Karpas-422 (cell line): ENCODE data around the gene IBSP. TPM values are rescaled to one million over a fixed set of nuclear protein-coding genes. Genes with fewer than 3 reads are reported as not detected.

Experiments used
- DNase-seq: peaks from one replicate; pipeline ENCODE4 v3.0.0-alpha.2; 2015
- H2AFZ ChIP-seq: fragments of 200-600 bp; sonication (generic); 2 replicates; pipeline ENCODE4 v1.6.1; 2014; ENCODE audit warnings: antibody characterized with exemption, low read length, mixed read lengths
- H3K27ac ChIP-seq: fragments of 200-600 bp; sonication (generic); 2 replicates; pipeline ENCODE4 v1.5.1; 2014; ENCODE audit warnings: mild to moderate bottlenecking, low read length, moderate library complexity
- H3K27me3 ChIP-seq: fragments of 200-600 bp; sonication (generic); 2 replicates; pipeline ENCODE4 v1.6.1; 2014; ENCODE audit warnings: low read length, mixed read lengths
- H3K36me3 ChIP-seq: fragments of 200-600 bp; sonication (generic); 2 replicates; pipeline ENCODE4 v1.6.1; 2014; ENCODE audit warnings: low read length, mixed read lengths; ENCODE audit not compliant: insufficient read depth
- H3K4me1 ChIP-seq: fragments of 200-600 bp; sonication (generic); 2 replicates; pipeline ENCODE4 v1.6.1; 2014; ENCODE audit warnings: mild to moderate bottlenecking, low read length, mixed read lengths
- H3K4me2 ChIP-seq: fragments of 200-600 bp; sonication (generic); 2 replicates; pipeline ENCODE4 v1.6.1; 2014; ENCODE audit warnings: low read length, low read depth, mild to moderate bottlenecking; ENCODE audit not compliant: poor library complexity, severe bottlenecking
- H3K4me3 ChIP-seq: fragments of 200-600 bp; sonication (generic); 2 replicates; pipeline ENCODE4 v1.5.1; 2014; ENCODE audit warnings: mild to moderate bottlenecking, antibody characterized with exemption, low read length, mixed read lengths
- H3K79me2 ChIP-seq: fragments of 200-600 bp; sonication (generic); 2 replicates; pipeline ENCODE4 v1.6.1; 2014; ENCODE audit warnings: mild to moderate bottlenecking, low read length, mixed read lengths
- H3K9ac ChIP-seq: fragments of 200-600 bp; sonication (generic); 2 replicates; pipeline ENCODE4 v1.6.0; 2014; ENCODE audit warnings: low read length
- H3K9me2 ChIP-seq: fragments of 200-600 bp; sonication (generic), shearing (Covaris generic); replicated peaks from 2 replicates; pipeline ENCODE4 v1.6.0; 2014; ENCODE audit warnings: mild to moderate bottlenecking, low read length, moderate library complexity; ENCODE audit not compliant: insufficient read depth
- H3K9me3 ChIP-seq: fragments of 300-700, 200-600 bp; sonication (generic); 2 replicates; pipeline ENCODE4 v1.6.1; 2014; ENCODE audit warnings: low read length, mixed read lengths
- H4K20me1 ChIP-seq: fragments of 200-600 bp; sonication (generic); 2 replicates; pipeline ENCODE4 v1.6.1; 2014; ENCODE audit warnings: mild to moderate bottlenecking, antibody characterized with exemption, low read length, low read depth; ENCODE audit not compliant: insufficient read depth
- total RNA-seq: library from RNA; depleted of rRNA; stranded (reverse); fragments of >200 nt; shearing (Covaris generic); gene quantifications from 2 replicates; pipeline ENCODE4 v1.2.3, GENCODE V29; 2014; ENCODE audit warnings: low replicate concordance; rRNA removed

The IBSP gene
- total RNA-seq, 1 experiment from 2014 or later: not detected

DNA sequence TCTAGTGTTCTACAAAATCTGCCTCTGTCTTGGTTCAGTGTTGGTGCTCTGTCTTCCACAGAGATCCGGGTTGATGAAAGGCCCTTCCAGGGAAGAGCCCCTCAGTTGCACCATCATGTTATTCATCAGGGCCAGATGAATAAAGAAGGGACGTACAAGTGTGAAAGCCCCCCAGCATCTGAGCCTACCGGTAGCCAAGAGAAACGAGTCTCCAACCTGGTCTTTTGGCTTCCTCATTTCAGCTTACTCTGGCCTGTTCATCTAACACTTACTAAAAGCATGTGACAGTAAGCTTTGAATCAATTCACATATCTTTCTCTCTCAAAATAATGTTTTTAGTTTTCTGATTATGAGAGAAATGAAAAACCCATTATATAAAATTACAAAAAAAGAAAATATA is 52.6 kb downstream of the IBSP start:
- Histone ChIP-seq H3K4me3 (no peak overlapping the region), H2AFZ (no peak overlapping the region), H3K36me3 (no peaks in the 10 kb centered on the region)

DNA sequence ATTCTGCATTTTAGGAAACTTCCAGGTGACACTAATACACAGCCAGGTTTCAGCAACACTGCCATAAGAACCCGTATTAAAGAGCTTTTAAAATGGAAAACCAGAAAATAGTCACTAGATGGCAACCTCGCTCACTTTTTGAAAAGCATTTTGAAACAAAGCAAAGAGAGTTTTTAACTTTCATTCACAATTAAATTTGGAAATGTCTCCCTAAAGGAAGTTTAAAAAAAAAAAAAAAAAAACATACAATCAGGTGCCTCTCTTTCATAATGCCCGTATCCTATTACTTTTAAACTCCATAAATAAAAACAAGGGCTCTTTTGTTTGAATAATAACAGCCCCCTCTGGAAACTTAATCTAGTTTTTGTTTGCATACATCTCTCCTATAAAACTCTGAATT is 53.8 kb downstream of the IBSP start:
- Histone ChIP-seq H3K27ac (no peak overlapping the region), H3K79me2 (no peaks in the 10 kb centered on the region), H3K4me3 (no peak overlapping the region), H3K9me2 (no peaks in the 10 kb centered on the region), H3K4me1 (peaks cover 4% of the 10 kb centered on the region), H4K20me1 (no peaks in the 10 kb centered on the region), H3K9me3 (no peaks in the 10 kb centered on the region), H2AFZ (no peak overlapping the region), H3K4me2 (no peak overlapping the region), H3K27me3 (no peaks in the 10 kb centered on the region), H3K9ac (no peak overlapping the region), H3K36me3 (no peaks in the 10 kb centered on the region)
- DNase-seq: peak; percentile 75

More for the DNA sequence above, 52.6 kb downstream of the IBSP start:
- no peaks in the 10 kb centered on the region for H3K9me2 ChIP-seq
- H3K4me2 ChIP-seq: no peak overlapping the region
- no peaks in the 10 kb centered on the region for H3K27me3 ChIP-seq
- no peak overlapping the region for H3K27ac ChIP-seq
- H3K9me3 ChIP-seq: no peaks in the 10 kb centered on the region
- no peaks in the 10 kb centered on the region for H4K20me1 ChIP-seq
- no peak for DNase-seq
- no peaks in the 10 kb centered on the region for H3K79me2 ChIP-seq
- peaks cover 4% of the 10 kb centered on the region for H3K4me1 ChIP-seq
- no peak overlapping the region for H3K9ac ChIP-seq

DNA sequence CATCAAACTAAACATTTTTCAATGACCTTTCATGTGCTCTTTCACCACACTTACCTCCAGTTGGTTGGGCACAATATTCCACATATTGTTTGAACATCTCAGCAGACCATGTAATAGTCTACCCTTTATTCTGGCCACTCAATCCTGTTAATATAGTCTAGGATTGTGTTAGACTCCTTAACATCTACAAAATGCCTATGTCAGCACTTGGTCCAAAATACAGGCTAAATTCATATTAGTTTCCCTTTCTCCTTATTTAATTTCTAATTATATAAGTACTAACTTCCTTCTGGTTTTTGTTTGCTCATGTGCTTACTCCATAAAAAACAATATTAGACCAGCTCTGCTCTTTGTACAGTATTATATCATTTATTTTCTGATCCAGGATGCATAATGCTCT is 54.5 kb downstream of the IBSP start:
- Histone ChIP-seq H3K79me2 (no peaks in the 10 kb centered on the region), H3K4me1 (peaks cover under 1% of the 10 kb centered on the region), H4K20me1 (no peaks in the 10 kb centered on the region), H3K27ac (no peak overlapping the region), H2AFZ (no peak overlapping the region), H3K36me3 (no peaks in the 10 kb centered on the region), H3K9ac (no peak overlapping the region), H3K9me3 (no peaks in the 10 kb centered on the region), H3K4me3 (no peak overlapping the region), H3K4me2 (no peak overlapping the region), H3K9me2 (no peaks in the 10 kb centered on the region), H3K27me3 (no peaks in the 10 kb centered on the region)
- DNase-seq: no peak

DNA sequence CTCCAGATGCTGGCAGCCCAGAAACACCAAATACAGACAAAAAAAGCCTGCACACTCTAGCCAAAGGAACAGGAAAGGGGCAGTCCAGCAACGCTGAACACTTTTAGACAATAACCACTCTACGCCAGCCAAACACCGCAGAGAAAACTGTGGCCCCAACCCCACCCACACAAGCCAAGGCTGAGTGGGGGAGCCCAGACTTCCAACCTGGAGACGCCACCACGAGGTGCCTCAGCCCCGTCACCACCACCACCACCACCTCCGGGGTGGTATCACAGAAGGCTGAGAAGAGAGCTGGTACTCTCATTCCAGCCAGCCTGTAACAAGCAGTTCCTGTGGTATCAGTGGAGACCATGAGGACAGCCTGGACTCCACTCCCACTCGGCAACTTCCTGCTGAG is 56.2 kb downstream of the IBSP start:
- Histone ChIP-seq H3K4me2 (no peak overlapping the region), H3K79me2 (no peaks in the 10 kb centered on the region), H3K36me3 (no peaks in the 10 kb centered on the region), H3K27me3 (no peaks in the 10 kb centered on the region), H3K9me3 (no peaks in the 10 kb centered on the region), H3K9ac (no peak overlapping the region), H4K20me1 (no peaks in the 10 kb centered on the region), H3K4me3 (no peak overlapping the region), H3K4me1 (no peaks in the 10 kb centered on the region), H2AFZ (no peak overlapping the region), H3K27ac (no peak overlapping the region), H3K9me2 (no peaks in the 10 kb centered on the region)
- no peak for DNase-seq

DNA sequence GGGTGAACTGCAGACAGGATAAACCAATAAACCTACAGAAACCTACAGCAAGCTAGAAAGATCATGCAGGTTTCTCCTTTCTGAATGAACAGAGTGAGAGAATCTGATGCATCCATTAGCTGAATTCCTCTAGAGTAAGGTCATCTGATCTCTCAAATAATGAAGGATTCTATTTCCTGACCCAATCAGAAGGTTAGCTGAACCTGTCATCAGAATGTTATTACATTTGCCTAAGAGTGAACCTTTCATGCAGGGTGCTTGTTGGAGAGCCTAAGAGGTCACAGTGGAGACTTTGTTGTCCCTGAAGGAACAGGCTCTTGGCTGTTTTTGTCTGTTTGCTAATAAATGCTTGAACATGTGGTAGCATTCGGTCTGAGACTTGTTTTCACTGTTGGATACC is 57.5 kb downstream of the IBSP start:
- H3K27me3 ChIP-seq: no peaks in the 10 kb centered on the region
- no peak overlapping the region for H3K4me3 ChIP-seq
- H3K4me1 ChIP-seq: no peaks in the 10 kb centered on the region
- no peaks in the 10 kb centered on the region for H3K9me2 ChIP-seq
- no peaks in the 10 kb centered on the region for H4K20me1 ChIP-seq
- no peaks in the 10 kb centered on the region for H3K9me3 ChIP-seq
- DNase-seq: no peak
- no peaks in the 10 kb centered on the region for H3K79me2 ChIP-seq
- H2AFZ ChIP-seq: no peak overlapping the region
- H3K9ac ChIP-seq: no peak overlapping the region
- no peak overlapping the region for H3K27ac ChIP-seq
- no peak overlapping the region for H3K4me2 ChIP-seq
- no peaks in the 10 kb centered on the region for H3K36me3 ChIP-seq

DNA sequence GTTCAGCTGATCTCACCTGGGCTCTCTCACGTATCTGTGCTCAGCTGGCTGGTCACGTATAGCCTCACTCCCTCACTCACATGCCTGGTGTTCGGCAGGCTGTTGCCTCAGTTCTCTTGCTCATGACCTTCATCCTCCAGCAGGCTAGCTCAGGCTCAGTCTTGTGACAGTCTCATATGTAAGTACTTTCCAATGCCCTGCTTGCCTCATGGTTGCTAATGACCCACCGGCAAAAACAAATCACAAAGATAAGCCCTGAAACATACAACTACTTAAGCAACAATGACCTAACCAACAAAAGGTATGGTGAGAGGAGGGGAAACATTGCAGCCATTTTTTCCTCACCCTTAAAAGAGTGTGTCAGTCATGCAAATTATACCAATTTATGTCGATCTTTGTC is 58.4 kb downstream of the IBSP start:
- Histone ChIP-seq H3K4me3 (no peak overlapping the region), H3K9me2 (no peaks in the 10 kb centered on the region), H3K36me3 (no peaks in the 10 kb centered on the region), H3K9me3 (no peaks in the 10 kb centered on the region), H4K20me1 (no peaks in the 10 kb centered on the region), H3K79me2 (no peaks in the 10 kb centered on the region), H3K4me2 (no peak overlapping the region), H3K9ac (no peak overlapping the region), H3K27ac (no peak overlapping the region), H2AFZ (no peak overlapping the region), H3K4me1 (no peaks in the 10 kb centered on the region), H3K27me3 (no peaks in the 10 kb centered on the region)
- DNase-seq: no peak

Other genes starting within 250 kb of the IBSP start
- gene DSPP, start 191.0 kb upstream of the IBSP start, total RNA-seq: not detected in 2 replicates
- gene DMP1, start 149.3 kb upstream of the IBSP start, total RNA-seq: not detected in 2 replicates
- not detected in 2 replicates for gene MEPE, start 33.4 kb downstream of the IBSP start, total RNA-seq
- not detected in 2 replicates for gene SPP1, start 176.2 kb downstream of the IBSP start, total RNA-seq
- 17.6 and 20.8 TPM in 2 replicates for gene PKD2, start 208.1 kb downstream of the IBSP start, total RNA-seq